IPS-18c (cell line): ENCODE measurements around the gene CCDC69.
"Not testable (repeated sequence)": the region's sequence is repeated elsewhere in the genome, so short reads cannot be mapped to it uniquely, and the experiment has no call there.

Source experiments
- H3K4me3 ChIP-seq: 2 replicates; pipeline ENCODE4 v1.7.0; 2013; ENCODE audit warnings: low read depth, mild to moderate bottlenecking, low read length, moderate library complexity; ENCODE audit not compliant: insufficient read depth
- H3K9me3 ChIP-seq: one replicate; pipeline ENCODE4 v1.6.1; 2013; ENCODE audit warnings: mild to moderate bottlenecking, low read length, moderate library complexity; ENCODE audit not compliant: control insufficient read depth, insufficient read depth

CCDC69 gene, protein sequence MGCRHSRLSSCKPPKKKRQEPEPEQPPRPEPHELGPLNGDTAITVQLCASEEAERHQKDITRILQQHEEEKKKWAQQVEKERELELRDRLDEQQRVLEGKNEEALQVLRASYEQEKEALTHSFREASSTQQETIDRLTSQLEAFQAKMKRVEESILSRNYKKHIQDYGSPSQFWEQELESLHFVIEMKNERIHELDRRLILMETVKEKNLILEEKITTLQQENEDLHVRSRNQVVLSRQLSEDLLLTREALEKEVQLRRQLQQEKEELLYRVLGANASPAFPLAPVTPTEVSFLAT

DNA sequence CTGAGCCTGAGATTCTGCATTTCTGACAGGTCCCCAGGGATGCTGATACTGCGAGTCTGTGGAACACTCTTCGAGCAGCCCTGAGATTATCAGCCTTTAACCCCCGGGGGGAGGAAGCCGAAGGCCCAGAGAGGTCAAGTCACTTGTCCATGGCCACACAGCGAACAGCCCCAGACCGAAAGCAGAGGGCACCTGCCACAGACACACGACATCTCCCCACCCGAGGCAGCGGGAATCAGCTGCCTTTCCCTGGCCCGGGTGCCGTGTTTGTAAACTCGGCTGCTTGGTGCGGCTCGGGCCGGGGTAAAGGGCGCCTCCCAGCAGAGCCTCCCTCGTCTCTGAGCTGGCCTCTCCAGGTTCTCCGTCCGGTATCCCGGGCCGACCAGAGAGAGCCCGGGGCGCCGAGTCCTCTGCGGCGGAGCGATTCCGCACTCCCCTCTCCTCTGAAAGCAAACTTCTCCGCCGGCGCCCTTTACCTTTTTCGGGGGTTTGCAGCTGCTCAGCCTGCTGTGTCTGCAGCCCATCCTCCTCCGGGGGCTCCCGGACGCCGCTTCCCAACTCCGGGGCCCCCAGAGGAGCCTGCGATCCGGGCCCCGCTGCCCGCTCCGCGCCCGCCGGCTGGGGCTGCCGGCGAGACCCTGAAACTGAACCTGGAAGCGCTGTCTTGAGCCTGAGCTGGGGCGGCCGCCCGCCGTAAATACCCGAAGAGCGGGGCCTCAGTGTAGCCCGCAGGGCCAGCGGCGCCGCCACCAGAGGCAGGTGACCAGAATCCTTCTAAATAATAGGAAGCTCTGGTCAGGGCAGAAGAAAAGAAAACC is at the start of gene CCDC69:
Gene CCDC69, minus strand, starts transcription at position 646 of the 818 bp plus-strand sequence. Its CDS starts 122 bp downstream, at position 524.
- Histone ChIP-seq H3K9me3 (no peaks in the 10 kb centered on the region), H3K4me3 (peak within 1 kb of the TSS; percentile 82)

DNA sequence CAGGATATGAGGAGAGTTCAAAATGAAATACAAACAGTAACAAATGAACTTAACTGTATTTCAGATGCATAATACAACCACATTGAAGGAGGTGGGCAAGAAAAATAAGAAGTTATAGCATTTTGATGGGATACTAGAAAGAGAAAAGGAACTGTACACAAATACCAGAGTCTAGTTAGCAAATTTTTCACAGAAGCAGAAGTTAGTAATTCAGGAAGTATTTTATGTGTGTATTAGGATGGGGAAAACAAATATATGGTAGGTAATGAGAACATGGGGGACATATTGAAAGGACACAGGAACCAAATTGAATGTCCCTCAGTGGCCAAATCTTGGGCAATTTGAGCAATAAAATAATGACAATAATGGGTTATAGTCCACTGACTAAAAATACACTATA is 47.4 kb upstream of the CCDC69 start:
- Histone ChIP-seq H3K4me3 (no peak overlapping the region), H3K9me3 (no peaks in the 10 kb centered on the region)

DNA sequence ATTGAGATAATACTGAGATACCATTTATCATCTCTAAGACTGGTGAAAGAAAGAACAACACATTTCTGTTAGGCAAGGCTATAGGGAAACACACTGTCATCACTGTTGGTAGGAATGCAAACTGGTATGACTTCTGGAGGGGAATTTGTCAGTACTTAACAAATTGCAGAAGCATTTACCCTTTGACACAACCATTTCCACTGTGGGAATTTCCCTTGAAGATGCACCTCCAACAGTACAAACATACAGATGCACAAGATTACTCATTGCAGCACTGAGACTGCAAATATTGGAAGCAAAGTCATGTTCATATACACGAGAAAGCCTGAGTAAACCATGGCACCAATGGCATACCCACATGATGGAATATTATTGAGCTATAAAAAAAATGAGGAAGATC is 46.7 kb upstream of the CCDC69 start:
- Histone ChIP-seq H3K4me3 (no peak overlapping the region), H3K9me3 (no peaks in the 10 kb centered on the region)

DNA sequence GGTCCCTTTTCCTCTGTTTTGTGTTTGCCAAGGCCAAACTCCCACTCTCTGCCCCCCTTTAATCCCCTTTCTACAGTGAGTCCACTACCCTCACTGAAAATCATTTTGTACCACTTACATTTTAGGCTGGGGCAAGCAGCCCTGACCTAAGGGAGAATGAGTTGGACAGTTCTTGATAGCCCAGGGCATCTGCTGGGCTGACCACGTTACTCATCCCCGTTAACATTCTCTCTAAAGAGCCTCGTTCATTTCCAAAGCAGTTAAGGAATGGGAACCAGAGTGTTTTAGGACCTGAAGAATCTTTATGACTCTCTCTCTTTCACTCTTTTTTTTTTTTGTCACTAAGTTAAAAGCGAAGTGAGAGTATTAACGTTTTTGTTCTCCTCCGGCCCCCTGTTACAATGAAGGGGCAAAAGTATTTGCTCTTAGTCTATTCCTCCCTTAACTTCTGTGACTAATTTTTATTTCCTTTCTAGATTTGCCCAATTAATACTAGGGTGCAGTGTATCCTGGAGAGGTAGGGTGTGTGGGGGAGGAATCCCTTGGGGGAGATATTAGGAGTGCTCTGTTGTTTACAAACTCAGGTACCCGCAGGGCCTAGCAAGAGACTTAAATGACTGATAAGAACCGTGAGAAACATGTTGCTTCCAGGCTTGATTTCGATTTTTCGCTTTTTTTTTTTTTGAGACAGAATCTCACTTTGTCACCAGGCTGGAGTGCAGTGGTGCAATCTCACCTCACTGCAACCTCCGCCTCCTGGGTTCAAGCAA is 43.8 kb upstream of the CCDC69 start:
- Histone ChIP-seq H3K9me3 (no peaks in the 10 kb centered on the region), H3K4me3 (no peak overlapping the region)

DNA sequence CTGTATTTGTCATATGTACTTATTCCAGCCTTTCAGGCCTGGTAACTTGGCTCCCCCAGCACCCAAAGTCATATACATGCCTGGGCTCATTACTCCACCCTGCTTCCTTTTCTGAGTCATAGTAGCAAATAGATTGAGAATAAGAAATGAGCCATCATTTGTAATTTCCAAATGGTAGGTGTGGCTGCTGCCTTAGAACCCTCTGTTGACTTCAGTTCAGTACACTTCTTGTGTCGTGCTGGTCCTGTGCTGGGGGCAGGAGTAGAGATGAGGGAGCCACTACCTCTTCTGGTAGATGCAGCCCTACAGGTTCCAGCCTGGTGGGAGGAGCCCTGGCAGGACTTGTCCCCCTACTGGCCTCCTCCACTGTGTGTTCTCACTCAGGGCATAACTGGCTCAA is 40.2 kb upstream of the CCDC69 start:
- Histone ChIP-seq H3K9me3 (no peaks in the 10 kb centered on the region), H3K4me3 (no peak overlapping the region)

GRCh38 chr5:151262532-151262931 is 38.6 kb upstream of the CCDC69 start:
- no peak overlapping the region for H3K4me3 ChIP-seq
- H3K9me3 ChIP-seq = no peaks in the 10 kb centered on the region

DNA sequence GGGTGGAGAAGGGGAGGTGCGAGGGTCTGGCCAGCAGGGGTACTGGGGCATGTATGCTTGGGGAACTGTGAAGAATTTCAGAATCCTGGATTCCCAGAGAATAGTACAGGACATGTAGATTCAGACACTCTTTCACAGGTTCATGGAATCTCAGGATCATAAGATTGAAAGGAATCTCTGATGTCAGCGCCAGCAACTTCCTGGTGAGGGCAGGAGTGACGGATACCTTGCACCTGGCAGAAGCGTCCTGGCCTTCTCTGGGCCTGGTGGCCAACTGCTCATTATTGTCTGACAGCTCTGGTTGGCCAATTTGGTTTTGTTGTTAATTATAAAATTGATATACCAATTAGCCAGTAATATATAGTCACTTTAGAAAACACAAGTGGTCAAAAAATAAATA is 36.0 kb upstream of the CCDC69 start:
- Histone ChIP-seq H3K4me3 (no peak overlapping the region), H3K9me3 (no peaks in the 10 kb centered on the region)

DNA sequence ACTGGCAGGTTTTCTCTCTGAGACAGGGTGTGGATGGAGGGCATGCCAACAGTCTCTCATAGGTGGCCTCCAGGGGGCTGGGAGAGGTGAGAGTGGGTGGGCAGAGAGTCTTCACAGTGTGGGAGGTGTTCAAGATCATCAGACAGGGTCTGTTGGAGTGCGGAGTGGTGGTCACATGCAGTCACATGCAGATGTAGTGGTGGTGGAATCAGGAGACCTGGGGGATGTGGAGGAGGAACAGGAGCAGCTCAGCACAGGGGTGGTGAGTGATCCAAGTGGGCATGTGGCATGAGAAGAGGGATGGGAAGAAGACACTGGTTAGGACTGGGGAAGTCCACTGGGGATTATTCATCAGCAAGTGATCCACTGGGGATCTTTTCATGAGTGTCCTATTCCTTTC is 34.9 kb upstream of the CCDC69 start:
- Histone ChIP-seq H3K9me3 (no peaks in the 10 kb centered on the region), H3K4me3 (no peak overlapping the region)

DNA sequence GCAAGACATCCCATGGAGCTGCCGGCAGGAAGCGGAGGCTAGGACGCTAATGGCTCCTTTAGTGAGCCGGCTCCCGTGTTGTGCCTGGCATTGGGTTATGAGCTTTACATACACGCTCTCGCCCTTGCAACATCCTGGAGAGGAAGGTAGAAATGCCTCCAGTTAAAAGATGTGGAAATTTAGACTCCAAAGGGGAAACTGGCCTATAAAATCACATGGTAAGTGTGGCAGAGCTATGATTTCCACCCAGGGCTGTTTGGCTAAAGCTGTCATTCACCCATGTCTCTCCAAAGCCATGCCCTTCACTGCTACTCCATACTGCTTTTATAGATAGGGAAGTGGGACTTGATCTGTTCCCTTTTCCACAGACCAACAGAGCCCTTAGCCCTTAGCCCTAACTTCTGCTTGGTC is 34.3 kb upstream of the CCDC69 start:
- Histone ChIP-seq H3K9me3 (no peaks in the 10 kb centered on the region), H3K4me3 (no peak overlapping the region)

- no peaks in the 10 kb centered on the region for H3K9me3 ChIP-seq
- no peak overlapping the region for H3K4me3 ChIP-seq
Observed at GRCh38 chr5:151257731-151258181, 33.9 kb upstream of the CCDC69 start.

GRCh38 chr5:151255621-151256286 is 31.9 kb upstream of the CCDC69 start:
- Histone ChIP-seq H3K4me3 (no peak overlapping the region; the same call in 1 of the 2 replicates), H3K9me3 (no peaks in the 10 kb centered on the region)

GRCh38 chr5:151254990-151255389 is 31.1 kb upstream of the CCDC69 start:
- H3K9me3 ChIP-seq, H3K4me3 ChIP-seq: not testable (repeated sequence)

DNA sequence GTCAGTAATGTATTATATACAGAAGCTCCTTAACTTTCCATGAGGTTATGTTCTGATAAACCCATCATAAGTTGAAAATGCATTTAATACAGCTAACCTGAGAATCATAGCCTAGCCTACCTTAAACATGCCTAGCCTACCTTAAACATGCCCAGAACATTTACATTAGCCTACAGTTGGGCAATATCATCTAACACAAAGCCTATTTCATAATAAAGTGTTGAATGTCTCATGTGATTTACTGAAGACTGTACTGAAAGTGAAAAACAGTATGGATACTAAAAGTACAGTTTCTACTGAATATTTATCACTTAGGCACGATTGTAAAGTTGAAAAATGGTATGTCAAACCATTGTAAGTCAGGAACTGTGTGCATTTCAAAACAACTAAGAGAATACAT is 30.7 kb upstream of the CCDC69 start:
- no peak overlapping the region for H3K4me3 ChIP-seq
- no peaks in the 10 kb centered on the region for H3K9me3 ChIP-seq

- H3K4me3 ChIP-seq = peak overlapping the region; percentile 64
- no peaks in the 10 kb centered on the region for H3K9me3 ChIP-seq
Observed at GRCh38 chr5:151253605-151253950, 29.7 kb upstream of the CCDC69 start.

DNA sequence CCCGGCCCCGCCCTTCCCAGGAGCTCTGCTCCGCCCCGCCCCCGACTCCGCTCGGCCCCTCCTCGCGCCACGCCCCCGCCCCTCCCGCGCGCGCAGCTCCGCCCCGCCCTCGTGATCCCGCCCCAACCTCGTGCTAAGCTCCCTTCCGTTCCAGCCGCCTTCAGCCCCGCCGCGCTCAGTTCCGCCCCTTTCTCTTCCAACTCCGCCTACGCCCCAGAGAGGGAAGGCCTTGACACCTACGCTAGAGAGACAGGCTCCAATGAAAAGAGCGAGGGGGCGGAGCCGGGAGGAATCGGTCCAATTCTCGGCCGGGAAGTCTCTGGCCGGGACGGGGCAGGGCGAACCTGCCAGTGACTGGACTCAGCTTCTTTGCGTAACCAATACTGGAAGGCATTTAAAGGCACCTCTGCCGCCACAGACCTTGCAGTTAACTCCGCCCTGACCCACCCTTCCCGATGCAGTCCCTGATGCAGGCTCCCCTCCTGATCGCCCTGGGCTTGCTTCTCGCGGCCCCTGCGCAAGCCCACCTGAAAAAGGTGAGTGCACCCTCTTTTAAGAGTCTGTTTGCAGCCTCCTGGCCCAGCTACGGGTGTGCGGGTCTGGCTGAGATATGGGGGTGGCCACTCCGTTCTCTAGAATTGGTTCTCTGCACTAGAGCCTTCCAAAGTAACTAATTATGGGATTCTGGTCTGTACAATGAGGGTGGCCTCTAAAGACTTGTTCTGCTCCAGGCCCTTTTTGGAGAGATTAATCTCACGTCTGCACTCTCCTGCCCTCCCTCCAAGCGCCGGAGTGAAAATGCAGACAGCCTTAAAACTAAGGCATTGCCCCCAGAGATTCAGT is 29.1 kb upstream of the CCDC69 start, which contains the start of gene GM2A:
Gene GM2A, plus strand, starts transcription at position 424 of the 843 bp plus-strand sequence. Its CDS starts 32 bp downstream, at position 456.
- peak within 1 kb of the TSS; percentile 64 for H3K4me3 ChIP-seq
- H3K9me3 ChIP-seq = no peaks in the 10 kb centered on the region

- no peak overlapping the region for H3K4me3 ChIP-seq
Observed at GRCh38 chr5:151251621-151252020, 27.7 kb upstream of the CCDC69 start.

More at GRCh38 chr5:151251621-151252020, 27.7 kb upstream of the CCDC69 start:
- no peaks in the 10 kb centered on the region for H3K9me3 ChIP-seq
